ENCODE measurements around the gene NLRC4. TPM values are rescaled to one million over a fixed set of nuclear protein-coding genes. Genes with fewer than 3 reads are reported as not detected.
A peak's percentile ranks its signal among the peaks of the same experiment; 100 is the strongest.

NLRC4 gene
- total RNA-seq, 1 experiment from 2014 or later: not detected

GRCh38 chr2:32228181-32228580 lies 36.5 kb downstream of the NLRC4 start:
- peak overlapping the region in 1 of 3 experiments; percentile 40; a peak in 1 of 7 replicates for H3K27ac Mint-ChIP-seq
- H3K4me1 Mint-ChIP-seq: peaks cover 0 to 10% of the 10 kb centered on the region in 2 experiments; a peak in 3 of 4 replicates
- Histone ChIP-seq H4K5ac (ENCODE audit: insufficient read length, low read depth, low read length) (no peak overlapping the region), H3K4me1 (ENCODE audit: insufficient read depth, low read length) (no peaks in the 10 kb centered on the region), H4K20me1 (ENCODE audit: control insufficient read depth, insufficient read depth, insufficient read length) (no peaks in the 10 kb centered on the region), H3K27ac (ENCODE audit: insufficient read length, low read depth, low read length) (no peak overlapping the region), H2BK20ac (ENCODE audit: low read depth, low read length, poor library complexity, severe bottlenecking) (no peak overlapping the region), H2AFZ (ENCODE audit: low read length) (no peak overlapping the region), H3K4ac (ENCODE audit: low read depth, low read length) (no peak overlapping the region), H3K23me2 (ENCODE audit: insufficient read length, low read depth, low read length, poor library complexity, severe bottlenecking) (no peaks in the 10 kb centered on the region), H2BK12ac (ENCODE audit: insufficient read length, low read depth, low read length) (no peak overlapping the region), H3K23ac (ENCODE audit: insufficient read length, low read depth, low read length) (no peak overlapping the region), H3K79me2 (ENCODE audit: insufficient read depth, low read length) (no peaks in the 10 kb centered on the region), H4K8ac (replicated peaks; ENCODE audit: insufficient read length, low read depth, low read length) (no peak overlapping the region), H3T11ph (ENCODE audit: low read length) (no peak overlapping the region), H3K56ac (ENCODE audit: insufficient read length, low read depth, low read length) (no peak overlapping the region), H2BK120ac (ENCODE audit: low read depth, low read length, poor library complexity, severe bottlenecking) (no peak overlapping the region), H4K91ac (ENCODE audit: insufficient read length, low read depth, low read length) (no peak overlapping the region), H3K27me3 (ENCODE audit: insufficient read depth, low read length) (no peaks in the 10 kb centered on the region), H3K9ac (ENCODE audit: extremely low read depth, insufficient read length, low read length) (no peak overlapping the region), H2AK5ac (ENCODE audit: insufficient read length, low read length) (no peak overlapping the region), H3K18ac (ENCODE audit: insufficient read length, low read depth, low read length) (no peak overlapping the region), H2BK5ac (ENCODE audit: insufficient read length, low read length) (no peak overlapping the region), H3K9me3 (ENCODE audit: control insufficient read depth, low read depth, low read length) (no peaks in the 10 kb centered on the region), H3K4me2 (ENCODE audit: insufficient read depth, insufficient read length, low read length) (no peak overlapping the region), H3K14ac (ENCODE audit: insufficient read depth, low read length) (no peak overlapping the region), H3K79me1 (ENCODE audit: insufficient read depth, low read depth, low read length, poor library complexity, severe bottlenecking) (no peaks in the 10 kb centered on the region), H2BK15ac (ENCODE audit: low read depth, low read length) (no peak overlapping the region)
- no peak overlapping the region for H3K4me3 Mint-ChIP-seq
- H3K36me3 Mint-ChIP-seq (ENCODE audit: insufficient read depth in 1 of 3, low read depth in 3 of 3): no peaks in the 10 kb centered on the region; a peak in 1 of 7 replicates
- H3K9me3 Mint-ChIP-seq: no peaks in the 10 kb centered on the region
- WGBS (ENCODE audit: extremely low coverage, insufficient read length, low lambda C conversion rate): no CpG with 5 or more reads among the region's 2 CpGs
- TF ChIP-seq CTCF (conservative IDR thresholded peaks at IDR 0.05): peak; percentile 26; the same call in 1 of the 3 replicates
- DNase-seq: no peak
- H3K27me3 Mint-ChIP-seq (ENCODE audit: low read depth): no peaks in the 10 kb centered on the region

All from H9 (cell line).